GM12878 (cell line): ENCODE results near the gene SHROOM1. TPM values are rescaled to one million over a fixed set of nuclear protein-coding genes. Genes with fewer than 3 reads are reported as not detected.

Experiments
- ATAC-seq: fragments of 200-7000 bp; cut with Tn5 transposase; 3 replicates; pipeline ENCODE4 v1.9.1; 2020; ENCODE audit warnings: mild to moderate bottlenecking, moderate library complexity
- BruUV-seq: library from RNA; stranded (reverse); fragments of 400-500 nt; replicated peaks from 2 replicates; lab custom pipeline; 2021; lab: Mats Ljungman, UMichigan
- CTCF ChIA-PET: fragments of 300-600 bp; sonication (Branson Sonifier 250); formaldehyde crosslinking; extraction: SDS; loops from one replicate; lab custom pipeline; 2021; ENCODE audit warnings: inconsistent platforms; lab: Yijun Ruan, JAX
- POLR2A ChIA-PET: fragments of 350-600 bp; formaldehyde crosslinking; extraction: SDS; loops from one replicate; lab custom pipeline; 2021; ENCODE audit warnings: inconsistent platforms; lab: Charles Lee
- RAD21 ChIA-PET: fragments of 300-600 bp; sonication (Branson Sonifier 250); formaldehyde crosslinking; loops from one replicate; lab custom pipeline; 2023; ENCODE audit warnings: antibody characterized with exemption; ENCODE audit not compliant: unreplicated experiment; lab: Charles Lee
- SMC1A ChIA-PET: fragments of 300-600 bp; sonication (Branson Sonifier 250); formaldehyde crosslinking; loops from one replicate; lab custom pipeline; 2023; ENCODE audit not compliant: unreplicated experiment, uncharacterized antibody; lab: Charles Lee
- DNase-seq: peaks from one replicate; pipeline ENCODE4 v3.0.0-alpha.2; 2011; ENCODE audit warnings: low read depth, low spot score
- FAIRE-seq: peaks from 3 replicates; lab custom pipeline; 2011; peaks lifted over from hg19 to GRCh38; lab: Jason Lieb, UNC
- H2AFZ ChIP-seq: 2 replicates; pipeline ENCODE4 v1.6.0; 2011; ENCODE audit warnings: low read depth, low read length, control low read depth; ENCODE audit not compliant: control insufficient read depth
- H3K27ac ChIP-seq: 2 replicates; pipeline ENCODE4 v1.5.1; 2011; ENCODE audit warnings: control low read depth; ENCODE audit not compliant: control insufficient read depth, insufficient read depth
- H3K27me3 ChIP-seq, 2 experiments: replicated peaks in 1 of 2; 2 replicates each; pipeline versions ENCODE4 v1.6.0 to v1.6.1; 2011; ENCODE audit warnings: low read length in 1 of 2; ENCODE audit not compliant: control insufficient read depth in 2 of 2, insufficient read depth in 2 of 2
- H3K36me3 ChIP-seq, 2 experiments: 2 replicates each; pipeline ENCODE4 v1.5.1; 2011; ENCODE audit warnings: low read length in 1 of 2; ENCODE audit not compliant: control insufficient read depth in 2 of 2, insufficient read depth in 2 of 2
- H3K4me1 ChIP-seq: 2 replicates; pipeline ENCODE4 v1.6.1; 2011; ENCODE audit warnings: mild to moderate bottlenecking, low read length, moderate library complexity, mixed read lengths; ENCODE audit not compliant: control insufficient read depth, insufficient read depth
- H3K4me2 ChIP-seq: 2 replicates; pipeline ENCODE4 v1.6.0; 2011; ENCODE audit warnings: control low read depth; ENCODE audit not compliant: control insufficient read depth, insufficient read depth
- H3K4me3 ChIP-seq: fragments of 200-600 bp; sonication (generic); 2 replicates; pipeline ENCODE4 v1.5.1; 2016
- H3K79me2 ChIP-seq: 2 replicates; pipeline ENCODE4 v1.6.0; 2011; ENCODE audit warnings: low read length; ENCODE audit not compliant: control insufficient read depth, insufficient read depth
- H3K9ac ChIP-seq: 2 replicates; pipeline ENCODE4 v1.8.0; 2011; ENCODE audit warnings: low read length, control low read depth, mixed read lengths; ENCODE audit not compliant: control insufficient read depth, insufficient read depth
- H3K9me3 ChIP-seq: replicated peaks from 3 replicates; pipeline ENCODE4 v1.5.1; 2011; ENCODE audit warnings: mild to moderate bottlenecking, low read length; ENCODE audit not compliant: control insufficient read depth, insufficient read depth
- H4K20me1 ChIP-seq: 2 replicates; pipeline ENCODE4 v1.6.0; 2011; ENCODE audit not compliant: control insufficient read depth, insufficient read depth
- ASH2L ChIP-seq: fragments of 300-600, 200-600 bp; sonication (generic); IDR thresholded peaks from 2 replicates; pipeline ENCODE4 v1.6.1; 2017; ENCODE audit warnings: low read depth, mild to moderate bottlenecking, borderline replicate concordance
- CBX5 ChIP-seq: sonication (generic); IDR thresholded peaks from 2 replicates; pipeline ENCODE4 v1.6.1; 2016; ENCODE audit warnings: low read depth, moderate library complexity, mild to moderate bottlenecking, inconsistent platforms
- CEBPB ChIP-seq, 2 experiments: fragments of 150-350 bp in 1 of 2; IDR thresholded peaks; 2 replicates each; pipeline ENCODE4 v1.6.1; 2012 to 2014; ENCODE audit warnings: low read depth in 2 of 2, low read length in 2 of 2, borderline replicate concordance in 1 of 2, inconsistent platforms in 1 of 2
- CHD1 ChIP-seq: IDR thresholded peaks from 2 replicates; pipeline ENCODE4 v1.6.1; 2012; ENCODE audit warnings: low read depth, low read length, improper control_type of control experiment
- CREM ChIP-seq: IDR thresholded peaks from 2 replicates; pipeline ENCODE4 v1.6.1; 2014; ENCODE audit warnings: antibody characterized with exemption, low read depth
- CTCF ChIP-seq, 3 experiments: IDR thresholded peaks in 2 of 3; conservative IDR thresholded peaks in 1 of 3; 2 replicates each; pipeline ENCODE4 v1.5.1; 2011; ENCODE audit warnings: low read depth in 3 of 3, low read length in 3 of 3, mild to moderate bottlenecking in 3 of 3, control low read depth in 2 of 3, moderate library complexity in 2 of 3, inconsistent platforms in 1 of 3, mixed read lengths in 1 of 3; ENCODE audit not compliant: control insufficient read depth in 2 of 3, insufficient read depth in 1 of 3; ENCODE audit errors: extremely low read depth in 1 of 3
- GATAD2B ChIP-seq: fragments of 450-650 bp; conservative IDR thresholded peaks from 2 replicates; pipeline ENCODE4 v1.6.1; 2017; ENCODE audit warnings: low read depth, mild to moderate bottlenecking, moderate library complexity
- MEF2B ChIP-seq: fragments of 450-650 bp; IDR thresholded peaks from 2 replicates; pipeline ENCODE4 v1.6.1; 2018; ENCODE audit warnings: mild to moderate bottlenecking, moderate library complexity; ENCODE audit not compliant: partially characterized antibody, poor library complexity, severe bottlenecking
- NFYB ChIP-seq: IDR thresholded peaks from 2 replicates; pipeline ENCODE4 v1.6.1; 2011; ENCODE audit warnings: low read depth, mild to moderate bottlenecking, low read length, improper control_type of control experiment, moderate library complexity; ENCODE audit not compliant: insufficient read depth
- RELA ChIP-seq: fragments of 450-650 bp; IDR thresholded peaks from 2 replicates; pipeline ENCODE4 v1.8.0; 2014; ENCODE audit warnings: borderline replicate concordance; ENCODE audit not compliant: partially characterized antibody
- SPI1 ChIP-seq: IDR thresholded peaks from 2 replicates; pipeline ENCODE4 v1.6.1; 2011; ENCODE audit warnings: low read depth, mild to moderate bottlenecking, low read length, moderate library complexity, borderline replicate concordance; ENCODE audit not compliant: insufficient read depth
- SUPT20H ChIP-seq: IDR thresholded peaks from 2 replicates; pipeline ENCODE4 v1.6.1; 2011; ENCODE audit warnings: low read depth, mild to moderate bottlenecking, low read length, moderate library complexity, borderline replicate concordance; ENCODE audit not compliant: control insufficient read depth
- TAF1 ChIP-seq: IDR thresholded peaks from 2 replicates; pipeline ENCODE4 v1.6.1; 2011; ENCODE audit warnings: mild to moderate bottlenecking, low read depth, low read length, borderline replicate concordance
- TCF7 ChIP-seq: IDR thresholded peaks from 2 replicates; pipeline ENCODE4 v1.6.1; 2014; ENCODE audit warnings: antibody characterized with exemption, borderline replicate concordance
- USF1 ChIP-seq: IDR thresholded peaks from 2 replicates; pipeline ENCODE4 v1.6.1; 2011; ENCODE audit warnings: borderline replicate concordance, low read depth, mild to moderate bottlenecking, moderate library complexity, mixed read lengths, low read length; ENCODE audit not compliant: insufficient read depth; ENCODE audit errors: extremely low read length
- YBX1 ChIP-seq: fragments of 450-650 bp; IDR thresholded peaks from 2 replicates; pipeline ENCODE4 v1.6.1; 2016; ENCODE audit warnings: antibody characterized with exemption
- ZNF592 ChIP-seq: fragments of 450-650 bp; IDR thresholded peaks from 2 replicates; pipeline ENCODE4 v1.6.1; 2017; ENCODE audit warnings: mild to moderate bottlenecking, moderate library complexity
- WGBS: methylation state at CpG from one replicate; pipeline ENCODE4 v1.1.6; 2016; ENCODE audit warnings: low lambda C conversion rate; ENCODE audit not compliant: insufficient replicate concordance, insufficient coverage; ENCODE audit errors: missing lambda C conversion rate; 5-methylcytosine and 5-hydroxymethylcytosine counted together
- in situ Hi-C: fragments of 300-500 bp; cut with MboI; formaldehyde crosslinking; loops from 9 replicates; pipeline ENCODE4 v1.14.3; 2018; ENCODE audit warnings: mixed read lengths
- intact Hi-C: fragments of 100-400 bp; cut with micrococcal nuclease; formaldehyde crosslinking; loops from one replicate; pipeline ENCODE4 v1.14.2; 2022; ENCODE audit not compliant: unreplicated experiment
- polyA plus RNA-seq, 11 experiments: library from polyadenylated mRNA; depleted of rRNA in 4 of 11; unstranded in 6 of 11; stranded (reverse) in 5 of 11; fragments of >200 nt; fragmentation: Nextera tagmentation in 4 of 11; fragmentation: Illumina TruSeq in 1 of 11; extraction: Ambion mirVana in 4 of 11; extraction: Trizol in 1 of 11; gene quantifications; 1 replicate in 1 of 11; 2 replicates in 10 of 11; pipeline versions ENCODE4 v1.2.1 to v1.2.3, GENCODE V29; 2011 to 2016; ENCODE audit warnings: inconsistent platforms in 2 of 11, missing spikeins in 2 of 11, low read depth in 1 of 11
- total RNA-seq, 4 experiments: library from RNA; depleted of rRNA in 3 of 4; stranded (reverse); fragments of >200 nt in 3 of 4; fragmentation: Illumina TruSeq in 1 of 4; extraction: Trizol in 1 of 4; gene quantifications; 2 replicates each; pipeline versions ENCODE4 v1.2.1 to v1.2.3, GENCODE V29; 2013 to 2021

The SHROOM1 gene
- total and polyA plus RNA-seq, 10 of the 15 experiments (the other 5 are each of a cell fraction or from before 2014, with no cell fraction given) = 0.05 to 3.9 (median 1.3) TPM

GRCh38 chr5:132791026-132791425 lies 39.4 kb downstream of the SHROOM1 start:
- Histone ChIP-seq H4K20me1 (no peaks in the 10 kb centered on the region), H3K4me1 (no peaks in the 10 kb centered on the region), H3K4me2 (no peak overlapping the region), H3K79me2 (no peaks in the 10 kb centered on the region), H2AFZ (no peak overlapping the region), H3K9ac (no peak overlapping the region), H3K27ac (no peak overlapping the region), H3K4me3 (no peak overlapping the region), H3K36me3 (no peaks in the 10 kb centered on the region), H3K27me3 (no peaks in the 10 kb centered on the region), H3K9me3 (no peaks in the 10 kb centered on the region)
- POLR2A ChIA-PET = interaction anchor here (0.6 to 0.7 kb wide), 2 partner anchors 233 to 683 kb away, joined by 3 to 4 read pairs; no protein-coding TSS in a partner anchor
- in situ Hi-C loops (no loop called here), intact Hi-C loops (no loop called here)
- CTCF ChIA-PET = interaction anchor here (0.7 to 3.9 kb wide), 2 partner anchors 11 to 37 kb away, joined by 4 to 19 read pairs; no protein-coding TSS in a partner anchor
- WGBS = no CpG with 5 or more reads among the region's 3 CpGs
- SMC1A ChIA-PET = interaction anchor here (1.3 to 2.9 kb wide), 3 partner anchors 10 to 29 kb away, joined by 6 to 15 read pairs (median 8); no protein-coding TSS in a partner anchor
- RAD21 ChIA-PET = interaction anchor here (0.6 kb wide), 1 partner anchor 14 kb away, joined by 3 read pairs; no protein-coding TSS in a partner anchor
- no peak for DNase-seq
- BruUV-seq = no TSS peak
- no peak for ATAC-seq
- no peak for FAIRE-seq
- TF ChIP-seq SPI1 (no peak), ZNF592 (no peak), CEBPB (IDR thresholded peaks at IDR 0.05; ENCODE audit: borderline replicate concordance in 1 of 2, low read depth in 2 of 2, low read length in 2 of 2) (no peak), TAF1 (no peak), CBX5 (no peak), MEF2B (no peak), SUPT20H (no peak), TCF7 (no peak), CTCF (IDR thresholded peaks at IDR 0.05 in 2 of 3, conservative IDR thresholded peaks at IDR 0.05 in 1 of 3; ENCODE audit: control insufficient read depth in 2 of 3, extremely low read depth in 1 of 3, insufficient read depth in 1 of 3, low read depth in 3 of 3, low read length in 3 of 3) (no peak), USF1 (no peak), RELA (no peak), ASH2L (no peak), CHD1 (no peak), GATAD2B (no peak), CREM (no peak), YBX1 (no peak), NFYB (no peak)
